Natural killer cell (primary cell): Measurements from ENCODE around the gene CHCHD3. TPM values are rescaled to one million over a fixed set of nuclear protein-coding genes. Genes with fewer than 3 reads are reported as not detected.

Source experiments
- ATAC-seq, 3 donors: fragments of 150-1000 bp in 2 of 3; fragments of 200-7000 bp in 1 of 3; cut with Tn5 transposase; 1 replicate in 1 of 3; 2 replicates in 2 of 3; pipeline ENCODE4 v1.10.0; 2021; ENCODE audit warnings: mild to moderate bottlenecking in 2 of 3, moderate library complexity in 2 of 3
- DNase-seq, 2 donors: peaks; one replicate each; pipeline versions ENCODE4 v3.0.0 to v3.0.0-alpha.2; 2013 to 2021; ENCODE audit warnings: mixed read lengths in 1 of 2
- H3K27ac ChIP-seq: one replicate; pipeline ENCODE4 v1.5.1; 2013; ENCODE audit warnings: mild to moderate bottlenecking, low read length
- H3K27me3 ChIP-seq: one replicate; pipeline ENCODE4 v1.6.1; 2013; ENCODE audit warnings: low read length; ENCODE audit not compliant: control insufficient read depth, insufficient read depth
- H3K36me3 ChIP-seq: one replicate; pipeline ENCODE4 v1.6.1; 2013; ENCODE audit warnings: low read length; ENCODE audit not compliant: control insufficient read depth, insufficient read depth
- H3K4me1 ChIP-seq: one replicate; pipeline ENCODE4 v1.6.1; 2013; ENCODE audit warnings: low read length; ENCODE audit not compliant: control insufficient read depth, insufficient read depth
- H3K4me3 ChIP-seq: one replicate; pipeline ENCODE4 v1.5.1; 2013; ENCODE audit warnings: low read length
- H3K9me3 ChIP-seq: one replicate; pipeline ENCODE4 v1.6.1; 2013; ENCODE audit warnings: low read length; ENCODE audit not compliant: control insufficient read depth, insufficient read depth
- H3K27ac Mint-ChIP-seq, 2 donors: one replicate each; pipeline ENCODE4 v1.8.0; 2022; ENCODE audit warnings: mild to moderate bottlenecking in 2 of 2, mixed read lengths in 2 of 2, moderate library complexity in 1 of 2
- H3K27me3 Mint-ChIP-seq, 2 donors: one replicate each; pipeline ENCODE4 v1.8.0; 2022; ENCODE audit warnings: low read depth in 2 of 2, mixed read lengths in 2 of 2
- H3K36me3 Mint-ChIP-seq: one replicate; pipeline ENCODE4 v1.8.0; 2022; ENCODE audit warnings: mixed read lengths
- H3K4me1 Mint-ChIP-seq, 2 donors: one replicate each; pipeline ENCODE4 v1.8.0; 2022; ENCODE audit warnings: mixed read lengths in 2 of 2
- H3K4me3 Mint-ChIP-seq: one replicate; pipeline ENCODE4 v1.8.0; 2022; ENCODE audit warnings: mild to moderate bottlenecking, moderate library complexity, mixed read lengths
- H3K9me3 Mint-ChIP-seq, 2 donors: one replicate each; pipeline ENCODE4 v1.8.0; 2022; ENCODE audit warnings: mixed read lengths in 2 of 2
- CTCF ChIP-seq: fragments of 200-600 bp; IDR thresholded peaks from one replicate; pipeline ENCODE4 v1.8.0; 2022; ENCODE audit warnings: antibody characterized with exemption
- WGBS: methylation state at CpG from one replicate; pipeline ENCODE4 v1.1.7; 2013; ENCODE audit warnings: missing lambda C conversion rate; ENCODE audit not compliant: insufficient coverage; 5-methylcytosine and 5-hydroxymethylcytosine counted together
- intact Hi-C: fragments of 100-400 bp; cut with micrococcal nuclease; formaldehyde crosslinking; loops from one replicate; pipeline ENCODE4 v1.14.2; 2022
- total RNA-seq, 4 donors: library from RNA; stranded (reverse); fragments of 120-200 nt in 1 of 4; gene quantifications; one replicate each; pipeline versions ENCODE4 v1.2.3 to v1.2.4, GENCODE V29; 2013 to 2022

The CHCHD3 gene
- total RNA-seq, 3 donors from 2014 or later (not counting 1 experiment from before 2014, with no cell fraction given): 35.2 to 41.0 (median 35.9) TPM

- no peak for TF ChIP-seq CTCF
- H3K27me3 Mint-ChIP-seq: peaks cover 26 to 48% of the 10 kb centered on the region in 2 donors
- Histone ChIP-seq H3K27me3 (peaks cover 3% of the 10 kb centered on the region), H3K36me3 (no peaks in the 10 kb centered on the region), H3K4me3 (no peak overlapping the region), H3K27ac (no peak overlapping the region), H3K9me3 (no peaks in the 10 kb centered on the region), H3K4me1 (no peaks in the 10 kb centered on the region)
- no peak overlapping the region for H3K4me3 Mint-ChIP-seq
- H3K9me3 Mint-ChIP-seq: no peaks in the 10 kb centered on the region
- no peak for ATAC-seq
- H3K27ac Mint-ChIP-seq: no peak overlapping the region
- DNase-seq: no peak
- H3K36me3 Mint-ChIP-seq: no peaks in the 10 kb centered on the region
- intact Hi-C loops: no loop called here
- H3K4me1 Mint-ChIP-seq: no peaks in the 10 kb centered on the region
- 89% methylated on average over 5 of the region's 5 CpGs for WGBS
Measured at GRCh38 chr7:133117452-133117851, 35.6 kb upstream of the CHCHD3 start.

- Mint-ChIP-seq H3K27ac (no peak overlapping the region), H3K27me3 (peaks cover 23 to 54% of the 10 kb centered on the region in 2 donors), H3K4me1 (no peaks in the 10 kb centered on the region), H3K36me3 (no peaks in the 10 kb centered on the region), H3K9me3 (no peaks in the 10 kb centered on the region), H3K4me3 (no peak overlapping the region)
- intact Hi-C loops: no loop called here
- 54% methylated on average over 3 of the region's 3 CpGs for WGBS
- no peak for ATAC-seq
- H3K4me3 ChIP-seq: no peak overlapping the region
- no peaks in the 10 kb centered on the region for H3K4me1 ChIP-seq
- no peak for DNase-seq
- H3K36me3 ChIP-seq: no peaks in the 10 kb centered on the region
- TF ChIP-seq CTCF: no peak
- no peaks in the 10 kb centered on the region for H3K9me3 ChIP-seq
- no peak overlapping the region for H3K27ac ChIP-seq
- peaks cover 3% of the 10 kb centered on the region for H3K27me3 ChIP-seq
Measured at GRCh38 chr7:133115596-133115995, 33.7 kb upstream of the CHCHD3 start.

DNA sequence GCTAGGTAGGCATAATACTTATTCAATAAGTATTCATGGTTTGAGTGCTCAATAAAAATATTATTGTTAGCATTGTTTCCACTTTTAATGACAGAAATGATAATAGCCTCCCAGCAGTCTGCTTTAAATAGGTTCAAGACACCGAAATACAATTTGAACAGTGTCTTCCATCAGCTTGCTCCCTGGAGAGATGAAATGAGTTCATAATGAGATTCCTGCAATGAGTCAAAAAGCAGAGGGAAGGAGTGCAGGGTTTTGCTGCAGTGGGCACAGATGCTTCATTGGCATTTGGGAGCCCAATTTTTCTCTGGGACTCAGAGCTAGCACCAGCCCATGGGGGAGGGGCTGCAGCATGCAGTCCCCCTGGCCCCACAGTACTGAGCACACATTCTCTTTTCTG, 32.6 kb upstream of the CHCHD3 start:
- no peak for TF ChIP-seq CTCF
- Mint-ChIP-seq H3K4me3 (no peak overlapping the region), H3K9me3 (no peaks in the 10 kb centered on the region), H3K4me1 (no peaks in the 10 kb centered on the region), H3K27ac (no peak overlapping the region), H3K36me3 (no peaks in the 10 kb centered on the region), H3K27me3 (peaks cover 20 to 54% of the 10 kb centered on the region in 2 donors)
- Histone ChIP-seq H3K4me3 (no peak overlapping the region), H3K4me1 (no peaks in the 10 kb centered on the region), H3K27me3 (peaks cover 3% of the 10 kb centered on the region), H3K9me3 (no peaks in the 10 kb centered on the region), H3K36me3 (no peaks in the 10 kb centered on the region), H3K27ac (no peak overlapping the region)
- intact Hi-C loops: no loop called here
- DNase-seq: no peak
- ATAC-seq: no peak
- 79% methylated on average over 1 of the region's 1 CpG for WGBS

DNA sequence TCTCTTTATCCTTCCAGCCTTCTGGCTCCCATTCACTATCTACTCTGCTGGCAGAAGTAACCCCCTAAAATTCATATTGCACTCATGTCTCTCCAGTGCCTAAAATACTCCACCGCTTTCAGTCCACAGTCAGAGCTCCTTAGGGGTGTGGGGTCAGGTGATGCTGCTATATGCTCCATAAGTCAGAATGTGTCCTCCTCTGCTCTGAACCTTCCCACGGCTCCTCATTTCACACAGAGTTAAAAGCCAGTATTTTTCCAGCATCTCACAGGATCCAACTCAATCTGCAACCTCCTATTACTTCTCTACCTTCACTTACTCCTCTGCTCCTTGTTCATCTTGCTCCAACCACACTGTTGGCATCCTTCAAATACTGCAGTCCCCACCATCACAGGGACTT, 31.1 kb upstream of the CHCHD3 start:
- no peak overlapping the region for H3K4me3 Mint-ChIP-seq
- no peak overlapping the region for H3K4me3 ChIP-seq
- DNase-seq (no peak), ATAC-seq (no peak)
- 87% methylated on average over 2 of the region's 2 CpGs for WGBS
- H3K9me3 ChIP-seq: no peaks in the 10 kb centered on the region
- H3K4me1 Mint-ChIP-seq: no peaks in the 10 kb centered on the region
- no peak overlapping the region for H3K27ac Mint-ChIP-seq
- H3K9me3 Mint-ChIP-seq: no peaks in the 10 kb centered on the region
- no peaks in the 10 kb centered on the region for H3K36me3 Mint-ChIP-seq
- no peak for TF ChIP-seq CTCF
- no peaks in the 10 kb centered on the region for H3K4me1 ChIP-seq
- H3K27me3 ChIP-seq: peaks cover 3% of the 10 kb centered on the region
- H3K27me3 Mint-ChIP-seq: peaks cover 24 to 48% of the 10 kb centered on the region in 2 donors
- no peaks in the 10 kb centered on the region for H3K36me3 ChIP-seq
- H3K27ac ChIP-seq: no peak overlapping the region
- intact Hi-C loops: no loop called here
